HG02943 (cell line): ENCODE measurements around the gene RAMP3.
"Not testable (repeated sequence)": the region's sequence is repeated elsewhere in the genome, so short reads cannot be mapped to it uniquely, and the experiment has no call there.

ENCODE experiments used
- ATAC-seq: cut with Tn5 transposase; IDR thresholded peaks from one replicate; pipeline ENCODE4 v1.9.1; 2021; ENCODE audit warnings: mild to moderate bottlenecking, low read depth, moderate library complexity; ENCODE audit not compliant: unreplicated experiment

The RAMP3 gene

GRCh38 chr7:45155941-45156340 lies 1.6 kb upstream of the RAMP3 start:
- ATAC-seq: no peak

DNA sequence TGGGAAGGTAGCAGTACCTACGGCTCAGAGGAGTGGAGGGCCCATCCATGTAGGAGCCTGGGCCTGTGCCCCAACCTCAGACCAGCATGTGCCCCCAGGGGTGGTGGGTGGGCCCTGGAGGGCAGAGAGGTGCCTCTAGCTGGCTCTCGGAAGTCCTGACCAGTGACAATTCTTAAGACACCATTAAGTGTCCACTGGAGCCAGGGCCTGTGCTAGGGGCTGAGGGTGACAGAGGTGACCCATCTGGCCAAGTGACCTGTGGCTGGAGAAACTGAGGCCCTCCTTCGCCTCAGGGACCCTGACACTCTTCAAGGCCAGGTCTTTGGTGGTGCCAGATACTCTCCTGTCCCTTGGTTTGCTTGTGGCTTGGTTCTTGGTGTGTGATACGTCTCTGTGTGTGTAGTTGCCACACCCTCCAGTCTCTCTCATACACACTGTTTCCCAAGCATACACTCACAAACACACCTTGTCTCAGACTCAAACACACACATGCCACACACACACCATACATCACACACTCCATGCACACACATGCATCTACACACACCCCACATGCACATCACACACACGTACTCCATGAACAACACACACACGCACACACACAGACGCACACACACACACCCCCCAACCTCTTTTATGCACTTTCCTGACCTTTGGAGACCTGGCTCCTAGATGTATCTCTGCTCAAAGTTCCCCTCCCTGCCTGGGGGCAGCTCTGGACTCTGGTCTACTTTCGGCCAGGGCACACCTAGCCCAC lies 897 bp upstream of the RAMP3 start:
- ATAC-seq: no peak

- ATAC-seq: no peak
Observed at GRCh38 chr7:45157286-45157652, 322 bp upstream of the RAMP3 start.

GRCh38 chr7:45158471-45158870 lies 880 bp downstream of the RAMP3 start:
- ATAC-seq: no peak

DNA sequence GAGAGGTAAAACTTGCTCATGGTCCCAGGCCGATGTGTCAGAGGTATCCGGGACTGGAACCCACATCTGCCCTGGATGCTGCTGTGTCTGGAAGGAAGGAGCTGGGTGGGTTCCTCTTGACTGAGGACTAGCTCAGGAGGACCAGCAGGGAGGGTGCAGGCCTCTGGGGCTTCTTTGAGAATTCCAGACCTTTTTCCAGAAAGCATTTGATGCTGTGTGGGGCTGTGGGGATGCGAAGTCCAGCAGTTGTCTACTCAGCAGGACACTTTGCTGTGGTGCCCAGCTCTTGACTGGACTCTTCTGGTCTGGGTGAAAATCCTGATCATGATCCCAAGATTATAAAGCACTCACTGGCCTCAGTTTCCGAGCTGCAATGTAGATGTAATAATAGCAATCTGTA lies 1.7 kb downstream of the RAMP3 start:
- no peak for ATAC-seq

DNA sequence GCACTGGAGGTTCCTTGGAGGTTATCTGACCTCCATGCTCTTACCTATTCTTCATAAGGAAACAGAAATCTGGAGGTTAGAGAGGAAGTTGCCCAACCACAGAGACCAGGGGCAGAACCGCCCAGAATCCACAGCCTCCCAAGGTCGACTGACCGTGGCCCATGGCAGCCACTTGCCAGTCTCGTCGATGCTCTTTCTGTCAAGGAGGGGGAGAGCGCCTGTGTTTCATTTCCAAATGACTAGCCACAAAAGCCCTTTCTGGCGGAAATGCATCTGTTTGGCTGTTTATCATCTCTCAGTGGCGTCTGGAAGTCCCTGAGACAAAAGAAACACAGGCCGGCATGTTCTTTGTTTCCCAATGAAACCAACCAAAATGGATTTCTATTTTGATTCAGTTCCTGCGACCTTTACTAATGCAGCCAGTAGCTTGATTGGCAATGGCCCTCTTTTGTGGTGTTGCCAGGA lies 2.9 kb downstream of the RAMP3 start:
- no peak for ATAC-seq

- ATAC-seq: no peak
Observed at GRCh38 chr7:45161138-45161537, 3.5 kb downstream of the RAMP3 start.

DNA sequence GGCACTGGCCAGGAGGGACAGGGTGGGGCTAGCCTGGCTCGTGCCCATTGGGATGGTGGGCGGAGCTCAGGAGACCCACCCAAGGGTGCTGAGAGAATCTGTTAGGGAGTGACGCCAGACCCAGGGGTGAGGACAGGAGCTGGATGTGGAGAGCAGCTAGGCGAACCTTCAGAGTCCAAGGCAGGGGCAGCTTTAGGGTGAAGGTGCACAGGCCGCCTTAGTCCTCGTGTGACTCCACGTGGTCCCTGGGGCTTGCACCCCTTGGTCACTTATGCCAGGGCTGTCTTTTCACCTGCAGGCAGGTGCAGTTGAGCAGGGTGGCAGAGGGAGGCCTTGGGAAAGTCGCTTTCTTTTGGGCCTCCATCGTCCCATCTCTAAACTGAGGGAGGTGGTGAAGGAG lies 4.3 kb downstream of the RAMP3 start:
- no peak for ATAC-seq

DNA sequence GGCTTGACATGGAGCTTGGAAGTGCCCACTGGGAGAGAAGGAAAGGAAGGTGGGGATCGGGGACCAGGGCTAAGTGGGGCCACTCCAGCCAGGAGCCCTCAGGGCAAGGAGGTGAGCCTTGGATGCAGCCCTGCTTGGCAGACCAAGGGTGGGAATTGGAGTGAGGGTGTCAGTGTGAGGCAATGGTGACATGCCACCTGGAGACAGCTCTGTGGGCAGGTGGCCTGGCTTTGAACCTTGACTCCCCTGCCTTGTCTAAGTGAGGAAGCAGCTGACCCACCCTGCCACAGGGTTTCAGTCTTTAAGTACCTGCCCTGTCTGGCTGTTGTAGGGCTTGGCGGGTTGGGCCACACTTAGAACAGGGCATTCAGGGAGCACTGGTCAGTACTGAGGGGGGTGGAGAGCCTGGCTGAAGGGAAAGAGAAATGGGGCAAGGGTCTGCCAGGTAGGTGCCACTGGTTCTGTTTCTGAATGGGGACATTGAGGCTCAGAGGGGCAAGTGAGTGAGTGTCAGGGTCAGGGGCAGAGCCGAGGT lies 4.8 kb downstream of the RAMP3 start:
- no peak for ATAC-seq

- ATAC-seq: no peak
Observed at GRCh38 chr7:45162943-45163691, 5.5 kb downstream of the RAMP3 start.

- ATAC-seq: no peak
Observed at GRCh38 chr7:45163692-45164052, 6.1 kb downstream of the RAMP3 start.

GRCh38 chr7:45164271-45164670 lies 6.7 kb downstream of the RAMP3 start:
- ATAC-seq: not testable (repeated sequence)

- ATAC-seq: no peak
Observed at GRCh38 chr7:45165857-45166256, 8.3 kb downstream of the RAMP3 start.

- ATAC-seq: no peak
Observed at GRCh38 chr7:45171946-45172345, 14.4 kb downstream of the RAMP3 start.

DNA sequence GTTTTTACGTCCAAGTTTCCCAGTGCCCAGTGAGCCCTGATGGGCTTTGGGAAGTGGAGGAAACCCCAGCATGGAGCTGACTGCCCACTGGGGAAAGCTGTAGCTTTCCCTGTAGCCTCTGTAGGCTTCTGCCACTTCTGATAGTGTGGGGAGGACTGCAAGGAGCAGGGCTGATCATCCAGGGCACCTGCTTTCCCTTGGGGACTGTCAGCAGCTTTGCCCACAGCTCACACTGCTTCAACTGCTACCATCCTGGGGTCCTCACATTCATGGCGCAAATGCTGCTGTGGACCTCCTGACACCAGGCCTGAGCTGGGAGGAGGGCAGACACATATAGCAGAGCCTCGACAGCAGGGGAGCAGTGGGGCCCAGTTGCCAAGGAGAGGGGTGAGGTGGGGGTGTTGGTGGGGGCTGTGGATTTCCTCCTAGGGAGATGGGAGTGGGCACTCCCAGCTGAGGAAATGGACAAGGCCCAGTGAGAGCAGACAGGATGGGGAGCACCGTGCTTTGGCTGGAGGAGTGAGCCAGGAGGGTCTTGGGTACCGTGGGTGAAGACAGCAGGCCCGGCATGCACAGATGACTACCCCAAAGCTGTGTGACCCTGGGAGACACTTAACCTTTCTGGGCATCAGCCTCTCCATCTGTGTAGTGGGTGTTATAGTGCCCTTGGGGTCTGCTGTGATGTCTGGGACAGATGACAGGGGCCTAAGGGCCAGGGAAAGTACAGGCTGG lies 16.2 kb downstream of the RAMP3 start:
- no peak for ATAC-seq

DNA sequence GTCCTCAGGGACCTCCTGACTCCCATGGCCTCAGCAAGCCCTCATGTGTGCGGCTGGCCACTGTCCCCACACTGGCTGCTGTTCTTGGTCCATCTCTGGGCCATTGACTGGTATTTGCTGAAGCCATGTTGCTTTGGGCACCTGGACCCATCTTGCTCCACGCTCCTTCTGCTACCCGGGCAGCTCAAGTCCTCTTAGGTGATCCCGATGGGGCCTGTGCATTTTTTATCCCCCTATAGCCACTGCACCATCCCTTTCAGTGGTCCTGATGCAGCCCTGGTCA lies 16.7 kb downstream of the RAMP3 start:
- no peak for ATAC-seq

DNA sequence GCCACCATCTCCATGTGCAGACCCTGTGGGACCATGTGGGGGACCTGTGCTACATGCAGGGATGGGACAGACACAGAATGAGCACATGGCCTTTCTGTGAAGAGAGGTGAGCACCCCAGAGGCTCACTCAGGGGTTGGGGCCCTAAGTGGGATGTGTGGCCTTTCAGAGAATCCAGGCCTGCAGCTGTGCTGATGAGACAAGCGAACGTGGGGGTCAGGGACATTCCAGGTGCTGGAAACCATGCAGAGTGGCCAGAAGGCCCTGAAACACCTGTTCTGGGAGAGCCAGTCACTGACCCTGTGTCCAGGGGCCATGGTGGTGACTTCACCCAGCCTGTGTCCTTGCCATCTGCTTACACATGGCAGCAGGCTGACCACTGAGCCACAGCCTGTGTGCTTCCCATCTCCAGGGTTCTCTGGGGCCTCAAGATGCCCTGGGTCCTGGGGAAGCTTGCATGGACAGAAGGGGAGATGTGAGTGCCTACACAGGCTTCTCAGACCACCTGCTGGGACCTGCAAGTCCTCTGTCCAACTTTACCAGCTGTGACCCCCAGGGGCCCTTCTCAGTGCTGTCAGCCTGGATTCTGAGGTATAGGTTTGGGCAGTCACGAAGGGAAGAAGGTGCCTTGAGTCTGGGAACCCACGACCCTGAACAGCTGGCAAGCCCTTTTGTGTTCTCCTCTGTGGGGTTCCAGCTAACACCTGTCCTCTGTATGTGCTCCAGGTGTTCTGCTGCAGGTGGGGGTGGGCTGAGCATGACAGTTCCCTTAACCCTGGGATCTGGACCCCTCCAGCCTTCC lies 17.6 kb downstream of the RAMP3 start:
- no peak for ATAC-seq

- ATAC-seq: no peak
Observed at GRCh38 chr7:45176091-45176490, 18.5 kb downstream of the RAMP3 start.

- ATAC-seq: no peak
Observed at GRCh38 chr7:45176886-45177731, 19.5 kb downstream of the RAMP3 start.

DNA sequence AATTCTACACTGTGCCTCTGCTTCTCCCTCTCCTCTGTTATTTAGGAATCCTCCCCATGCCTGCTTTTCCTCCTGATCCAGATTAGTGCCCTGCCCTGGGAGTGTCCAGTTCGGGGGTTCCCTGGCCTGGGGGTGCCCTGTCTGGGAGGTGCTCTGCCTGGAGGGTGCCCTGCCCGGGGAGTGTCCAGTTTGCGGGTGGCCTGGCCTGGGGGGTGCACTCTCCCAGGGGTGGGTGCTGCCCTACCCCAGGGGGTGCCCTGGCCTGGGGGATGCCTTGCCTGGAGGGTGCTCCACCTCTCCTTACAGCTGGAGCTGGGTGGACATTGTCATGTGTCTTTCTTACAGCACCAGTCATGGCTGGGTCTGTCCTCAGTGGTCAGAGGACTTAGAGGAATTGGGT lies 20.2 kb downstream of the RAMP3 start:
- ATAC-seq: no peak
